NCI-H1048 (cell line): ENCODE data around the gene INHBB.

Experiments used
- DNase-seq: peaks from one replicate; lab custom pipeline; 2025; lab: John Stamatoyannopoulos, UW

The INHBB gene

GRCh38 chr2:120342446-120342845, 3.5 kb upstream of the INHBB start:
- DNase-seq, result no peak

- DNase-seq, result no peak
These were observed 2.9 kb upstream of the INHBB start for GRCh38 chr2:120343100-120343432.

- no peak for DNase-seq
These were observed 2.4 kb upstream of the INHBB start for GRCh38 chr2:120343433-120344105.

- DNase-seq, result no peak
These were observed 1.5 kb upstream of the INHBB start for GRCh38 chr2:120344214-120344975.

- no peak for DNase-seq
These were observed 857 bp upstream of the INHBB start for GRCh38 chr2:120344976-120345581.

- no peak for DNase-seq
These were observed 328 bp upstream of the INHBB start for GRCh38 chr2:120345608-120346007.

GRCh38 chr2:120346667-120347358, 877 bp downstream of the INHBB start:
- DNase-seq, result no peak

- no peak for DNase-seq
These were observed 1.6 kb downstream of the INHBB start for GRCh38 chr2:120347396-120348060.

- DNase-seq, result no peak
These were observed 2.3 kb downstream of the INHBB start for GRCh38 chr2:120348134-120348736.

- no peak for DNase-seq
These were observed 3.0 kb downstream of the INHBB start for GRCh38 chr2:120348737-120349439.

GRCh38 chr2:120349440-120349921, 3.5 kb downstream of the INHBB start:
- DNase-seq, result no peak

- DNase-seq, result no peak
These were observed 4.1 kb downstream of the INHBB start for GRCh38 chr2:120350080-120350479.

GRCh38 chr2:120350801-120351320, 4.9 kb downstream of the INHBB start:
- DNase-seq, result no peak

GRCh38 chr2:120352696-120353590, 7.0 kb downstream of the INHBB start:
- DNase-seq, result no peak

GRCh38 chr2:120353591-120353898, 7.6 kb downstream of the INHBB start:
- DNase-seq, result no peak

- no peak for DNase-seq
These were observed 8.0 kb downstream of the INHBB start for GRCh38 chr2:120353931-120354330.

- no peak for DNase-seq
These were observed 8.5 kb downstream of the INHBB start for GRCh38 chr2:120354467-120354866.

GRCh38 chr2:120354935-120355779, 9.2 kb downstream of the INHBB start:
- no peak for DNase-seq

GRCh38 chr2:120355780-120356266, 9.9 kb downstream of the INHBB start:
- no peak for DNase-seq
